Small intestine (tissue), 7 donors: ENCODE measurements around the gene CCL15. TPM values are rescaled to one million over a fixed set of nuclear protein-coding genes. Genes with fewer than 3 reads are reported as not detected.

Experiments used
- DNase-seq, 2 donors: peaks; one replicate each; pipeline versions ENCODE4 v3.0.0 to v3.0.0-alpha.2; 2013
- FAIRE-seq: peaks from 2 replicates; lab custom pipeline; 2012; peaks lifted over from hg19 to GRCh38; lab: Jason Lieb, UNC
- H3K27ac ChIP-seq, 3 donors: one replicate each; pipeline ENCODE4 v1.5.1; 2013; ENCODE audit warnings: low read length in 2 of 3, mild to moderate bottlenecking in 2 of 3, control low read depth in 1 of 3, inconsistent platforms in 1 of 3, low read depth in 1 of 3, moderate library complexity in 1 of 3
- H3K27me3 ChIP-seq, 3 donors: one replicate each; pipeline ENCODE4 v1.6.1; 2013; ENCODE audit warnings: low read length in 3 of 3, inconsistent platforms in 1 of 3; ENCODE audit not compliant: control insufficient read depth in 3 of 3, insufficient read depth in 3 of 3
- H3K36me3 ChIP-seq, 3 donors: one replicate each; pipeline ENCODE4 v1.6.1; 2013; ENCODE audit warnings: low read length in 3 of 3, inconsistent platforms in 1 of 3, low read depth in 1 of 3, mild to moderate bottlenecking in 1 of 3, moderate library complexity in 1 of 3; ENCODE audit not compliant: control insufficient read depth in 3 of 3, insufficient read depth in 2 of 3
- H3K4me1 ChIP-seq, 3 donors: one replicate each; pipeline ENCODE4 v1.6.1; 2013; ENCODE audit warnings: low read length in 2 of 3, inconsistent platforms in 1 of 3, low read depth in 1 of 3, mild to moderate bottlenecking in 1 of 3, moderate library complexity in 1 of 3; ENCODE audit not compliant: control insufficient read depth in 3 of 3, insufficient read depth in 2 of 3
- H3K4me3 ChIP-seq, 3 donors: one replicate each; pipeline ENCODE4 v1.5.1; 2013; ENCODE audit warnings: low read length in 3 of 3, control low read depth in 1 of 3, inconsistent platforms in 1 of 3, low read depth in 1 of 3, mild to moderate bottlenecking in 1 of 3, moderate library complexity in 1 of 3
- H3K9me3 ChIP-seq, 2 donors: one replicate each; pipeline ENCODE4 v1.6.1; 2013; ENCODE audit warnings: low read depth in 1 of 2, low read length in 1 of 2; ENCODE audit not compliant: control insufficient read depth in 2 of 2, insufficient read depth in 1 of 2
- WGBS, 3 donors: extraction: QIAGEN DNeasy Blood & Tissue Kit; methylation state at CpG; one replicate each; pipeline ENCODE4 v1.1.7; 2013; 5-methylcytosine and 5-hydroxymethylcytosine counted together
- polyA plus RNA-seq, 4 donors: library from polyadenylated mRNA; stranded (reverse) in 3 of 4; unstranded in 1 of 4; fragments of 200-250 nt in 3 of 4; fragments of 120-200 nt in 1 of 4; gene quantifications; one replicate each; pipeline versions ENCODE4 v1.2.1 to v1.2.3, GENCODE V29; 2013
- donor health status: healthy with polysubstance abuse.
- donor health status: control.
- donor health status: control.
- donor health status: Bipolar disorder and iron deficiency.
- donor health status: healthy.

The CCL15 gene
- polyA plus RNA-seq, 4 donors: 22.6 to 72.7 (median 53.2) TPM

DNA sequence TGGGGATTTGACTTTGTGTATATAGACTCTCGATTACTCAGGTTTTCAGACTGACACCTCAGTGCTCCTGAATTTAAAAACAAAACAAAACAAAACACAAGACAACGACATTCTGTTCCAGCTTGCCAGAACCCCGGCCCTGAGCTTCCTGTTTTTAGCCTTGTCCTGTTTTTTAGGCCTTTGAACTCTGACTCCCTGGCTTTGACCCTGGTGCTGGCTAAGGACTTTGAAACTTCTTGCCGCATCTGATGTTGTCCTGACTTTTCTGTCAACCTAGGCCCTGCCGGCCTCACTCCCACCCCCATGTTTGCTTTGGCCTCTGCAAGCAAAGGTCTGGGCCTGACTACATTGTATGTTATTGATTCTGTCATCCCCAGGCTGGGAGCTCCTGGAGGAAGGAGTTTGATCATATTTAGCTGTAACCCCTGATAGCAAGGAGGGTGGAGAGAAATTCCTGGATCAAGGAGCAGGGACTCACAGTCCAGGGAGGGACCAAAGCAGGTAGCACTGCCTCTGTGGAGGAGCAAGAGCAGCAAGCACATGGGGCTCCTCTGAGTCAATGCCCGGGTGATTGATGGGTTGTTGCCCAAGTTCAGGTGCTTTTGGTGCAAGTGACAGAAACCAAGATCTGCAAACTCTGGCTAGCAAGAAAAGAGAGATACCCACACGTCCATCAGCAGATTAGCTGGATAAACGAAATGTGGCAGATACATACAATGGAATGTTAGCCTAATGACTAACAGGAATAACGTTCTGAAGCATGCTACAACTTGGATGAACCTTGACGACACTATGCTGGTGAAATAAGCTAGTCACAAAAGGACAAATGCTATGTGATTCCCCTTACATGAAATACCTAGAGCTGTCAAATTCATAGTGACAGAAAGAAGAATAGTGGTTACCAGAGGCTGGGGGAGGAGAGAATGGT, 27.8 kb downstream of the CCL15 start:
- Histone ChIP-seq H3K9me3 (no peaks in the 10 kb centered on the region), H3K27me3 (no peaks in the 10 kb centered on the region), H3K4me1 (peaks cover 0 to 47% (median 3%) of the 10 kb centered on the region in 3 donors), H3K27ac (peak overlapping the region in 2 of 3 donors; percentile 27 to 75), H3K36me3 (no peaks in the 10 kb centered on the region), H3K4me3 (no peak overlapping the region)
- FAIRE-seq (no peak), DNase-seq (peak; percentile 64 to 77)
- WGBS, 3 donors: 32 to 48% (median 47%) methylated on average over 10 of the region's 10 CpGs

DNA sequence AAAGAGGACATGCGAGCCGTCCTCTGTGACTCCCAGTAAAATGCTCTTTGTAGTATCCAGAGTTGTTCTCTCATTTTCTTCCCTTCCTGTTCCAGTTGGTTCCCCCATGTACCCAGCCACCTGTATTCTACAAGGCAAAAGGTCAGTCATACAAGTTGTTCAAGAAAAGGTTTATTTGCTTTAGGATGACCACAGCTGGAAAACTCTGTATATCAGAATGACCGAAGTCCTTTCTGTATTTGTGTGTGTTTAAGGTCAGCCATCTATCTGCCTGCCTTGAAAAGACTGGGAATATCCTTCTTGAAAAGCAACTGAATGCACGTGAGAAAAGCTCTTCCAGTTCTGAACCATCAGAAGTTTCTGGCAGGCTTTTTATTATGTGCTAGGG, 28.4 kb downstream of the CCL15 start:
- peak overlapping the region in 1 of 3 donors; percentile 75 for H3K27ac ChIP-seq
- no peaks in the 10 kb centered on the region for H3K36me3 ChIP-seq
- H3K4me3 ChIP-seq: no peak overlapping the region
- FAIRE-seq (no peak), DNase-seq (peak; percentile 6 to 64)
- no peaks in the 10 kb centered on the region for H3K27me3 ChIP-seq
- peaks cover 0 to 47% (median 3%) of the 10 kb centered on the region in 3 donors for H3K4me1 ChIP-seq
- WGBS, 3 donors: 54 to 75% (median 72%) methylated on average over 4 of the region's 4 CpGs
- no peaks in the 10 kb centered on the region for H3K9me3 ChIP-seq

DNA sequence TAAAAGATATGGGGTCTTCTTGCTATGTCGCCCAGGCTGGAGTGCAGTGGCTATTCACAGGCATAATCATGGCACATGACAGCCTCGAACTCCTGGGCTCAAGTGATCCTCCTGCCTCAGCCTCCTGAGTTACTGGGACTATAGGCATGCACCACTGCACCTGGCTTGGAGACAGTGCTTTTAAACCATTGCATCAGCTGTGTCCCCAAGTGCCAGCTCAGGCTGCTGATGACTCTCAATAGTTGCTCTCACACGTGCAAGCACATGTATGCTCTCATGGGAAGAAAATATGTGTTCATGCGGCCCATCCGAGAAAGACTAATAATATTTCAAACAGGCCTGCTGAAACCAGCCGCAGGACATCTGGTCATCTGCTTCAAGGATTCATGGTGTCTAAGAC, 28.8 kb downstream of the CCL15 start:
- Histone ChIP-seq H3K9me3 (no peaks in the 10 kb centered on the region), H3K27ac (peak overlapping the region in 1 of 3 donors; percentile 75), H3K27me3 (no peaks in the 10 kb centered on the region), H3K4me3 (no peak overlapping the region), H3K4me1 (peaks cover 0 to 47% (median 3%) of the 10 kb centered on the region in 3 donors), H3K36me3 (no peaks in the 10 kb centered on the region)
- DNase-seq (no peak), FAIRE-seq (no peak)
- WGBS, 3 donors: 82 to 96% (median 88%) methylated on average over 6 of the region's 6 CpGs

DNA sequence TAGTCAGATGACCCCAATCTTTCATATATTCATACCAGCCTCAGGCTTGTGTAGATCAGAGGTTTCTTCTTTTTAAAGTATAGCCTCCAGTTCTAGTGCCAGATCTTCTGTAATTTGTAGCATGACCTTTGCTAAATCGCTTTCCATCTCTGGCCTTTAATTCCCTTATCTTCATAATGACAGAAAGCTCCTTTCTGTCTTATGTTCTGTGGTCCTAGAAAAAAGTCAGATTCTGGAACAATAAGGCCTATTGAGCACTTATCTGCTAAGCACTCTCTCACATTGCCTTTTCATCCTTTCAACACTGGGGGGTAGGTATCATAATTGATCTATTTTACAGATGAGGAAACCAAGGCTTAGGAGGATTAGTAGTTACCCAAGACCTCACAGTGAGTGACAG, 29.3 kb downstream of the CCL15 start:
- no peak for FAIRE-seq

DNA sequence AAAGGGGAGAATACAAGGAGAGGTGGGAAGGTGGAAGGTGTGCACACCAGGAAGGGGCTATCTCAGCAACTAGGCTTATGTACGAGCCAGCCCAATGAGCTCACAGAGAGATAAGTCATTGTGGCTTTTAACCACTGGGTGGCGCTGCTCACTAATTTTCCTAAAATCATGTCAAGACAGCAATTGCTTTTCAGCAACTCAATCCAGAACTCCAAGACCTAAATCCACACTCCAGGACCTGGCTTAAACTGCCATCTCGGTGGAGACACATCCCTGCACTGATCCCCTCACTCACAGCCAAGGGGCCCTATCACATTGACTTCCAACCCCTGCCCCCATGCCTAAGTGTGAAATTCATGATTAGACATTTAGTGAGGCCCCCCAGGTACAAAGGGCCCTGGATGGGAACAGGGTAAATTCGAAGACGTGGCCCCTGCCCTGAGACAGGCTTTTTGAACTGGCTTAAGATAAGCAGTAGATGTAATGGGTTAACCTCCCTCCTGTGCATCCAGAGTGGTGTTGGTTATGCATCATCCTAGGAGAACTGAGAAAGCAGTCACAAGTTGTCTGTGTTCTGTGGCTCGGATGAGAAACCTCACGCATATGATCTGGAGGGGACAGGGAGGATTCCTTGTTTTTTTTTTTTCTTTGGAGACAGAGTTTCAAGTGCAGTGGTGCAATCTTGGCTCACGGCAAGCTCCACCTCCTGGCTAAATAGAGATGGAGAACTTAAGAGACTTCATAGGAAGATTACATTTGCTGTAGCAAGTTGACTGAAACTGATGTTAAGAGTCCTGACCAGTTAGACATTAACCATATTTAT, 31.6 kb downstream of the CCL15 start:
- WGBS, 3 donors: 6 to 26% (median 24%) methylated on average over 8 of the region's 8 CpGs
- no peak for FAIRE-seq

More for the DNA sequence above, 29.3 kb downstream of the CCL15 start:
- WGBS, 3 donors: 66 to 86% (median 76%) methylated on average over 1 of the region's 1 CpG
- Histone ChIP-seq H3K27me3 (no peaks in the 10 kb centered on the region), H3K4me1 (peaks cover 0 to 47% (median 3%) of the 10 kb centered on the region in 3 donors), H3K4me3 (no peak overlapping the region), H3K27ac (peak overlapping the region in 1 of 3 donors; percentile 75), H3K9me3 (no peaks in the 10 kb centered on the region), H3K36me3 (no peaks in the 10 kb centered on the region)
- DNase-seq: no peak

DNA sequence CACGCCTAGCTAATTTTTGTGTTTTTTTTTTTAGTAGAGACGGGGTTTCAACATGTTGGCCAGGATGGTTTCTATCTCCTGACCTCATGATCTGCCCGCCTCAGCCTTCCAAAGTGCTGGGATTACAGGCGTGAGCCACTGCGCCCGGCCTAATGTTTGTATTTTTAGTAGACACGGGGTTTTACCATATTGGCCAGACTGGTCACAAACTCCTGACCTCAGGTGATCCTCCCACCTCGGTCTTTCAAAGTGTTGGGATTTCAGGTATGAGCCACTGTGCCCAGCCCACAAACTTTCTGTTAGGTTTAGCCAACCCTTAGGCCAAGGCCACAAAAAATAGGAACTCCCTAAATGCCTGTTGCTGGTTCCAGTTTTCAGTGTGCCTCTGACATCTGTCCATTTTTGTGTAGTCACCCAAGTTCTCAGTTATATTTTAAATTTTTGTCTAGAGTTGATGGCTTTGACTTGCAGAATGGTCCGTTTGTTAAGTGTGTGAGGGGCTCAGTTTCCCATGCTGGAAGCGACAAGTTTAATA, 32.8 kb downstream of the CCL15 start:
- Histone ChIP-seq H3K36me3 (no peaks in the 10 kb centered on the region), H3K27me3 (no peaks in the 10 kb centered on the region), H3K4me1 (peaks cover 0 to 35% (median 2%) of the 10 kb centered on the region in 3 donors), H3K27ac (no peak overlapping the region), H3K4me3 (no peak overlapping the region), H3K9me3 (no peaks in the 10 kb centered on the region)
- no peak for FAIRE-seq
- WGBS, 3 donors: 83 to 87% (median 86%) methylated on average over 10 of the region's 10 CpGs
- no peak for DNase-seq

More for the DNA sequence above, 31.6 kb downstream of the CCL15 start:
- peaks cover 0 to 43% (median 3%) of the 10 kb centered on the region in 3 donors for H3K4me1 ChIP-seq
- DNase-seq: peak; percentile 86 to 94
- peak overlapping the region in 1 of 3 donors; percentile 4 for H3K4me3 ChIP-seq
- H3K27ac ChIP-seq: peak overlapping the region in 1 of 3 donors; percentile 94
- no peaks in the 10 kb centered on the region for H3K36me3 ChIP-seq
- no peaks in the 10 kb centered on the region for H3K27me3 ChIP-seq
- H3K9me3 ChIP-seq: no peaks in the 10 kb centered on the region

DNA sequence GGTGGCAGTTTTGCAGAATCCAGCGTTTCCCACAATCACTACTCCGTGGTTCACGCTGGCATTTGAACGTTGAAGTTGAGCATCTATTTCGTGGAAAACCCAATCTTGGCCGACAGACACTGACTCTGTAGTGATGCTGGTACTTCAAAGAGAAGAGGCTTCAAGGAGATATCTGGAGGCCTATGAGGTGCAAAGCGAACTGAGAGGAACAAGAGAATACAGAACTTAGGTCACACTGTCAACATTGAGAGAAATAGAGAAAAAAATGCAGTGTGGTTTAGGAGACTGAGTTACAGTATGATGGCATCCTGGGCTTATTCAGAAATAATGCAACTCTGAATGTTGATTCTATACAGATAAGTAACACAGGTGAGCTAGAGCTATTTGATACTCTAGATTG, 36.1 kb downstream of the CCL15 start:
- FAIRE-seq (no peak), DNase-seq (no peak)
- no peaks in the 10 kb centered on the region for H3K27me3 ChIP-seq
- H3K4me3 ChIP-seq: no peak overlapping the region
- WGBS, 3 donors: 90 to 92% (median 91%) methylated on average over 7 of the region's 7 CpGs
- H3K4me1 ChIP-seq: peaks cover 0 to 5% (median 0%) of the 10 kb centered on the region in 3 donors
- no peak overlapping the region for H3K27ac ChIP-seq
- no peaks in the 10 kb centered on the region for H3K9me3 ChIP-seq
- no peaks in the 10 kb centered on the region for H3K36me3 ChIP-seq

DNA sequence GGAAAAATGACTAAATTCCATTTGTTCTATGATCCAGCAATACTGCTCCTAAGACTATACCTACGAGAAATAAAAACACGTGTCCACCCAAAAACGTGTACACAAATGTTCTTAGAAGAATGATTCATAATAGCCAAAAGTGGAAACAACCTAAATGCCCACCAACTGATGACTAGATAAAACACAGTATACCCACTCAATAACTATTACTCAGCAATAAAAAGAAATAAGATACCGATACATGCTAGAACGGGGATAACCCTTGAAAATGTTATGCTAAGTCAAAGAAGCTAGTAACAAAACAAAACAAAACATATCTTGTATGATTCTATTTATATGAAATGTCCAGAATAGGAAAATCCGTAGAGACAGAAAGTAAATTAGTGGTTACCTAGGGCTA, 37.7 kb downstream of the CCL15 start:
- Histone ChIP-seq H3K27ac (no peak overlapping the region), H3K27me3 (no peaks in the 10 kb centered on the region), H3K4me3 (no peak overlapping the region), H3K9me3 (no peaks in the 10 kb centered on the region), H3K4me1 (no peaks in the 10 kb centered on the region), H3K36me3 (no peaks in the 10 kb centered on the region)
- 78 to 84% (median 83%) methylated on average over 6 of the region's 6 CpGs for WGBS, 3 donors
- DNase-seq (no peak), FAIRE-seq (no peak)
